ENCODE data around the gene C16orf92.

The C16orf92 gene, protein sequence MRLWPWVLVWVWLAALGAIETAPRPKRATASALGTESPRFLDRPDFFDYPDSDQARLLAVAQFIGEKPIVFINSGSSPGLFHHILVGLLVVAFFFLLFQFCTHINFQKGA

GRCh38 chr16:30022887-30023286 lies at the start of gene C16orf92:
TSS of gene C16orf92 (plus strand) at chr16:30023198. CDS start at chr16:30023341, 143 bp downstream.
- DNase-seq: no peak

- peak; percentile 97 for DNase-seq
These were observed 49.4 kb upstream of the C16orf92 start, which contains the start of gene TAOK2 for GRCh38 chr16:29973384-29974246. TSS of gene TAOK2 (plus strand) at chr16:29973868. CDS start at chr16:29977773, 3,905 bp downstream.

DNA sequence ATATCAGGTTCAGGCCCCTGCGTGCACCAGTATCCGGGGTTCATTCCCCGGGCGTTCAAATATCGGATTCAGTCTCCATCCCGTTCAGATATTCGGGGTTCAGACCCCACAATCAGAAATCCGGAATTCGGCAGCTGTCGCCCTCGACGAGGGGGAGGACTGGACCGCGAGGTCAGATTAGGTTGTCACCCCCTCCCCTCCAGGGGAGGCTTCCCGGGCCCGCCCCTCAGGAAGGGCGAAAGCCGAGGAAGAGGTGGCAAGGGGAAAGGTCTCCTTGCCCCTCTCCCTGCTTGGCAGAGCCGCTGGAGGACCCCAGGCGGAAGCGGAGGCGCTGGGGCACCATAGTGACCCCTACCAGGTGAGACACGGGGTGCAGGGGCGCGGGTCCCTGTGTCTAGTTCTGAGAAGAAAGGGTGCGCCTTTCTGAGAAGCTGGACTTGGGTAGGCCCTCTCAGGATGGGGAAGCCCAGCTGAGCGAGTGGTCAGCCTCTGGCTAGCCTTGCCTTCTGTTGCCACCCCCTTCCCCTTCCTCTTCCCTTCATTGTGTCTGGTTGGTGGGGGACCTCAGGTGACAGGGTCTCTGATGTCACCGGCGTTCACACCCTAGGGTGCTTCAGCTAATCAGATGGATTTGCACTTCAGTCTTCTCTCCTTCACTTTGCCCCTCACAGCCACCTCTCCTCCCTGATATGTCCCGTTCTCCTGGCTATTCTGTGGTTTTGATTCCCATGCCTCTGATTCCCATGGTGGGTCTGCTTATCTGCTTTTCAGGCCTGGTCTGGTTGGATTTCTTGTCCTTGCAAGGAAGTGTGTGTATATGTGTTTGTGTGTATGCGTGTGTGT lies 48.5 kb upstream of the C16orf92 start:
- no peak for DNase-seq

DNA sequence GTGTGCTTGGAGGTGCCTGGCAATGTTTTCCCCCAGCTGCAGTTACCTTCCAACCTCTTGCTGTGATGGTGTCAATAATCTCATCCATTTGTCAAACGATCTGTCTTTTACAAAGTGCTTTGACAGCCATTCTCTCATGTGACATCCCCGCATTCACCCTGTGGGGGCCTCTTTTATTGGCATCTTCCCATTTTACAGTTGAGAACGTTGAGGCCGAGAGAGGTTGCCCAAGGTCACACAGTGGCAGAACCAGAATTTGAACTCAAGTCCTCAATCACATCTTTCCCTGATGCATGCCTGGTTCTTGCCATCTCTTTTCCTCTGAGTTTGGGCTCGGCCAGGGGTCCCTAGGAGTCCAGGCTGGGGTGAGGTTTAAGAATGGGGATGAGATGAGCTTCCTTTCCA lies 47.9 kb upstream of the C16orf92 start:
- DNase-seq: no peak

DNA sequence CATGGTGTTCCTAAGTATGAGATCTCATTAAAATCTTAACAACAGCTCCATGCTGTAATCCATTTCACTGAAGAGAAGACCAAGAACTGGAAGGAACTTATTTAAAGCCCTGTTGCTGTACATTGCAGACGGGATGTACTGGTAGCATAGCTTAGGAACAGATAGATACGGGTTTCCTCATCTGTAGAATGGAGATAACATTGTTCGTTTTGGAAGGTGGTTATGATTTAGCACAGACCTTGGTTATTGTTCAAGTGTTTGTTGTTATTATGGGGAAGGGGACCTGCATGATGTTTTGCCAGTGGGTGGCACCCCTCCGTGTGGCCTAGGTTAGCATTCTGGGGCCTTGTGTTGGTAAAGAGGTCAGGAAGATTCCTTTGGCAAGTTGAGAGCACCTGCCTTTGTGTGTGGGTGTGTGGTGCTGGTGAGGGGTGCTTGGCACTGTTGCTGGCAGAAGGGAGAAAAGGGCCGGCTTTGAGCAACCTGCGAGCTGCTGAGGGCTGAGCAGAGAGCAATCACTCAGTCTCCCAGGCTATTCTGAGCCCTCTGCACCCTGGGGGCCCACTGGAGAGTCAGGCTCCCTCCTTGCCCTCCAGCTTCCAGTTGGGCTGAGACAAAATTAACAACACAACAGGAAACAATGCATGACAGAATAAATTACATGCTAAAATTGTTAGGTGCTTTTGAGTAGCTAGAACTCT lies 47.0 kb upstream of the C16orf92 start:
- DNase-seq: no peak

GRCh38 chr16:29977063-29977825 lies 45.8 kb upstream of the C16orf92 start:
- no peak for DNase-seq

DNA sequence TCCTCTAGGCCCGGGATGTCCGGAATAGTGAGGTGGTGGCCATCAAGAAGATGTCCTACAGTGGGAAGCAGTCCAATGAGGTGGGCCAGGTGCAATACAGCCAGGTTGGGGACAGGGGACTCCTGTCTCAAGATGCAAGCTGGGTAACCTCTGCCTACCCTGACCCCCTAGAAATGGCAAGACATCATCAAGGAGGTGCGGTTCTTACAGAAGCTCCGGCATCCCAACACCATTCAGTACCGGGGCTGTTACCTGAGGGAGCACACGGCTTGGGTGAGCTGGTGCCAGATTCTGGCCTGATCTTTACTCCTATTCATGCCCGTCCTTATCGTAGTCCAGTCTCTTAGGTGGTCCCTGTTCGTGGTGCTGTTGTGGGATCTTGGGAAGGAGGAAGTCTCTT lies 44.9 kb upstream of the C16orf92 start:
- no peak for DNase-seq

- no peak for DNase-seq
These were observed 44.3 kb upstream of the C16orf92 start for GRCh38 chr16:29978564-29979270.

- no peak for DNase-seq
These were observed 40.2 kb upstream of the C16orf92 start for GRCh38 chr16:29982560-29983419.

- no peak for DNase-seq
These were observed 39.4 kb upstream of the C16orf92 start for GRCh38 chr16:29983420-29984136.

- DNase-seq: no peak
These were observed 38.7 kb upstream of the C16orf92 start for GRCh38 chr16:29984137-29984763.

DNA sequence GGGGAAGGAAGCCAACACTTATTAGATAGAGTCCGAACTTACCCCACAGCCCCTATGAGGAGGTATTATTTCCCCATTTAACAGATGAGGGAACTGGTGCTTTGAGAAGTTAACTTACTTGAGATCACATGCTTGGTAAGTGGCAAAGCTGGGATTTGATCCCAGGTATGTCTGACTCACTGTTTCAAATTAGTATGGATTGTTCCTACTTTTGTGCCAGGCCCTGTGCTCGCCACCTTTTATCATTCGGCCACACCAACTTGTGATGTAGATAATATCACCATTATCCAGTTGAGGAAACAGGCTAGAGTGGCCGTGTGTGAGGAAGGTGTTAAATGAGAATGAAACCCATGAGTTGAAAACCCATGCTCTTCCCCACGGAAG lies 38.2 kb upstream of the C16orf92 start:
- no peak for DNase-seq

DNA sequence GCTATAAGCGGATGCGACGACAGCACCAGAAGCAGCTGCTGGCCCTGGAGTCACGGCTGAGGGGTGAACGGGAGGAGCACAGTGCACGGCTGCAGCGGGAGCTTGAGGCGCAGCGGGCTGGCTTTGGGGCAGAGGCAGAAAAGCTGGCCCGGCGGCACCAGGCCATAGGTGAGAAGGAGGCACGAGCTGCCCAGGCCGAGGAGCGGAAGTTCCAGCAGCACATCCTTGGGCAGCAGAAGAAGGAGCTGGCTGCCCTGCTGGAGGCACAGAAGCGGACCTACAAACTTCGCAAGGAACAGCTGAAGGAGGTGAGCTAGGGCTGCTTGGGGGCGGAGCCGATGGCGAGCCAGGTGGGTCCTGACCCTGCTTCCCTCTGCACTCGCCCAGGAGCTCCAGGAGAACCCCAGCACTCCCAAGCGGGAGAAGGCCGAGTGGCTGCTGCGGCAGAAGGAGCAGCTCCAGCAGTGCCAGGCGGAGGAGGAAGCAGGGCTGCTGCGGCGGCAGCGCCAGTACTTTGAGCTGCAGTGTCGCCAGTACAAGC lies 37.7 kb upstream of the C16orf92 start:
- no peak for DNase-seq

DNA sequence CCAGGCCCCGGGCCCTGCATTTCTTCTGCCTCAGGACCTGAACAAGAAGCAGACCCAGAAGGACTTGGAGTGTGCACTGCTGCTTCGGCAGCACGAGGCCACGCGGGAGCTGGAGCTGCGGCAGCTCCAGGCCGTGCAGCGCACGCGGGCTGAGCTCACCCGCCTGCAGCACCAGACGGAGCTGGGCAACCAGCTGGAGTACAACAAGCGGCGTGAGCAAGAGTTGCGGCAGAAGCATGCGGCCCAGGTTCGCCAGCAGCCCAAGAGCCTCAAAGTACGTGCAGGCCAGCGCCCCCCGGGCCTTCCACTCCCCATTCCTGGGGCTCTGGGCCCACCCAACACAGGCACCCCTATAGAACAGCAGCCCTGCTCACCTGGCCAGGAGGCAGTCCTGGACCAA lies 36.8 kb upstream of the C16orf92 start:
- DNase-seq: no peak

GRCh38 chr16:29986931-29987330 lies 36.1 kb upstream of the C16orf92 start:
- DNase-seq: no peak

GRCh38 chr16:29987371-29988085 lies 35.5 kb upstream of the C16orf92 start:
- no peak for DNase-seq

DNA sequence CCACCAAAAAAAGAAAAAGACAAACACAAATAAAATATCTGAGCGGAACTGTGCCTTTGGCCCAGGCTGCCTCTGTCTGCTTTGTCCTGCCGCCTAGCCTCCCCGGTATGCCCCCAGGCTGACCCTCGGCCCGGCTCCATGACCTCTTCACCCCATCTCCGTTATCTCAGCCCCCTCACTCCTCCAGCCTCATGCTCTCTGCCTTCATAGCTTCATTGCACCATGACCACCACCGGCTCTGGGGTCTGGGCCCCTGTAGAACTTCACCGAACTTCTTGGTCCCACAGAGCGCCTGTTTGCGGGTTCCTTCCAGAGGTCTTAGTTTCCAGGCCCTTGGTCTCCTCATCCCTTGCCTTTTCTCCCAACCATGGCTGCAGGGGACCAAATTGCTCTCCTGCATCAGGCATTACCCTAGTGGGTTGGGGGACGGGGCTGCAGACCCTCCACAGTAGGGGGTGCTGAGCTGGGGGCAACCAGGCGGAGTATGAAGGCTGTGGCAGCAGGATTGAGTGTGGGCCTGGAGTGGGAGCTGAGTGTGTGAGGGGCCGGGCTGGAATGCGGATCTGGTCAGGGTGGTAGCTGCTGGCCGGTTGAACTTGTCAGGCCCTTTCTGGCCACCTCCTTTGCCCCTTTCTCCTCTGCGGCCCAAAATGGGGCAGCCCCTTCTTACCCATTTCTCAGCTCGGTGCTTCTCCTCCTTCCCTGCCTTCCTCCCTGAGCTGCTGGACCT lies 34.5 kb upstream of the C16orf92 start:
- no peak for DNase-seq

Data from NCI-H774 (cell line).